Measurements from ENCODE around the gene NFATC3. TPM values are rescaled to one million over a fixed set of nuclear protein-coding genes. Genes with fewer than 3 reads are reported as not detected.

NFATC3 gene
- total and polyA plus RNA-seq, 2 of the 8 experiments (the other 6 are each of a cell fraction or from before 2014, with no cell fraction given), result 17.6 to 34.5 TPM

DNA sequence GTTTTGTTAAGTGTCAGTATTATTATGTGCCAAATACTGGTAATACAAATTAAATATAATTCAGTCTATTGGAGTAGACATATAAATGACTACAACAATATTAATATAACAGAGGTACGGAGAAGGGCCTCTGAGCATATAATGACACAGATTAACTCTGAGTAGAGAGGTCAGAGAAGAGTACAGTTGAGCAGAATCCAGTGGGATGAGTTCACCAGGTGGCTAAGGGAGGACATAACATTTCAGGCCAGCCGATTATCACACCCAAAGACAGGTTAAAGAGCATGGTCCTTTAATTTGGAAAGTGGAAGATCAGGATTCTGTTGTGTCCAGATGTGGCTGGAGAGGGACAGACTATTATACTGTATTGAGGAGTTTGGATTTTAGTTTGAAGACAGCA, 11.3 kb downstream of the NFATC3 start:
- no peaks in the 10 kb centered on the region for H3K23me2 ChIP-seq (ENCODE audit: low read depth, low read length)
- no peak overlapping the region for H2BK120ac ChIP-seq (replicated peaks; ENCODE audit: low read depth, low read length)
- H2AK5ac ChIP-seq (ENCODE audit: low read depth, low read length), result no peak overlapping the region
- H3K4me1 ChIP-seq (replicated peaks in 1 of 4; ENCODE audit: control insufficient read depth in 3 of 4, insufficient read depth in 4 of 4, low read length in 3 of 4), result peaks cover 2 to 12% (median 3%) of the 10 kb centered on the region in 4 experiments; a peak in 5 of 7 replicates
- no peak overlapping the region for H3K14ac ChIP-seq (ENCODE audit: insufficient read length)
- no peaks in the 10 kb centered on the region for H3K27me3 ChIP-seq (replicated peaks in 1 of 4; ENCODE audit: control insufficient read depth in 3 of 4, extremely low read depth in 1 of 4, insufficient read depth in 3 of 4, low read length in 3 of 4)
- H3K9ac ChIP-seq (replicated peaks in 1 of 4; ENCODE audit: extremely low read depth in 1 of 4, low read depth in 3 of 4, low read length in 3 of 4), result 0 out of 7 replicates have a peak overlapping the region, but pooled peaks of 1 of the 4 experiments have one; percentile 15
- 100% methylated on average over 2 of the region's 2 CpGs; no CpG with 5 or more reads in 1 of the 2 experiments for WGBS, 2 experiments (ENCODE audit: extremely low coverage in 1 of 2, insufficient coverage in 1 of 2, insufficient read length in 1 of 2, insufficient replicate concordance in 2 of 2, low coverage in 1 of 2, low lambda C conversion rate in 2 of 2, missing lambda C conversion rate in 1 of 2)
- no peak overlapping the region for H4K5ac ChIP-seq (ENCODE audit: insufficient read length, low read depth, low read length)
- no peak overlapping the region for H3K18ac ChIP-seq (ENCODE audit: extremely low read depth, low read length)
- 0 out of 2 replicates have a peak overlapping the region, but pooled peaks have one; percentile 21 for H2BK20ac ChIP-seq (ENCODE audit: low read length)
- H3K4ac ChIP-seq (replicated peaks; ENCODE audit: insufficient read length, low read depth, low read length), result no peak overlapping the region
- ChIA-PET CTCF (ENCODE audit: partially characterized antibody) (interaction anchor here (1.0 to 5.7 kb wide), 4 partner anchors 25 to 133 kb away, joined by 3 to 68 read pairs (median 11); no protein-coding TSS in a partner anchor), POLR2A (ENCODE audit: partially characterized antibody) (interaction anchor here (0.8 to 1.0 kb wide), 2 partner anchors 11 to 150 kb away, joined by 3 to 4 read pairs; partner anchors contain the start of gene NFATC3)
- H3K9me3 ChIP-seq (ENCODE audit: insufficient read depth in 2 of 2, low read depth in 1 of 2, low read length in 1 of 2), result no peaks in the 10 kb centered on the region
- H3K79me2 ChIP-seq (ENCODE audit: control insufficient read depth in 1 of 2, insufficient read depth in 2 of 2, low read length in 2 of 2), result peaks cover 0 to 94% of the 10 kb centered on the region in 2 experiments; a peak in 3 of 4 replicates
- no peak for FAIRE-seq
- peaks cover 4 to 7% of the 10 kb centered on the region in 2 experiments for H4K20me1 ChIP-seq (replicated peaks in 1 of 2; ENCODE audit: control insufficient read depth in 1 of 2, insufficient read depth in 2 of 2, low read length in 2 of 2)
- no peak overlapping the region for H3K23ac ChIP-seq (ENCODE audit: insufficient read length)
- no peak overlapping the region for H3K4me2 ChIP-seq (ENCODE audit: insufficient read depth in 1 of 2, low read depth in 2 of 2, low read length in 2 of 2)
- no peak overlapping the region for H4K91ac ChIP-seq (replicated peaks; ENCODE audit: insufficient read length, low read length)
- no peak overlapping the region for H2BK15ac ChIP-seq (ENCODE audit: low read length)
- no peaks in the 10 kb centered on the region for H3K36me3 ChIP-seq (ENCODE audit: control insufficient read depth in 2 of 4, insufficient read depth in 4 of 4, low read length in 3 of 4)
- DNase-seq (ENCODE audit: low read depth in 1 of 2, low spot score in 2 of 2), result no peak
- H2AFZ ChIP-seq (ENCODE audit: low read length), result no peak overlapping the region
- TF ChIP-seq RXRA (IDR thresholded peaks at IDR 0.05; ENCODE audit: insufficient read depth, low read depth, low read length) (no peak), CHD1 (IDR thresholded peaks at IDR 0.05; ENCODE audit: low read depth, low read length) (no peak), CTBP2 (IDR thresholded peaks at IDR 0.05; ENCODE audit: borderline replicate concordance, insufficient read depth, insufficient read length, low read length) (no peak), JUND (IDR thresholded peaks at IDR 0.05; ENCODE audit: low read length) (no peak), TEAD4 (IDR thresholded peaks at IDR 0.05; ENCODE audit: low read depth, low read length) (no peak), EP300 (IDR thresholded peaks at IDR 0.05; ENCODE audit: borderline replicate concordance in 1 of 2, low read depth in 2 of 2, low read length in 2 of 2) (no peak)
- no peak overlapping the region for H3K27ac ChIP-seq (ENCODE audit: low read depth, low read length)
- peaks cover 9% of the 10 kb centered on the region; the same call in 1 of the 2 replicates for H3K79me1 ChIP-seq (ENCODE audit: low read depth, low read length)
- no peak overlapping the region for H3K4me3 ChIP-seq (ENCODE audit: extremely low read depth in 1 of 4, insufficient read depth in 2 of 4, low read depth in 3 of 4, low read length in 4 of 4)
- H4K8ac ChIP-seq (ENCODE audit: extremely low read depth, insufficient read depth, low read length), result no peak overlapping the region
- no peak overlapping the region for H2BK12ac ChIP-seq (ENCODE audit: low read depth, low read length)
- no peak overlapping the region for H3K56ac ChIP-seq (replicated peaks; ENCODE audit: insufficient read length, low read depth, low read length)
- H2BK5ac ChIP-seq (ENCODE audit: low read depth, low read length), result no peak overlapping the region

Data from H1 (cell line).